GM19193 (cell line): ENCODE data around the gene KIF18A.

Experiments
- POLR2A ChIP-seq: IDR thresholded peaks from 4 replicates; pipeline ENCODE4 v1.6.1; 2011; ENCODE audit not compliant: insufficient read depth, insufficient read length; ENCODE audit errors: extremely low read depth

The KIF18A gene

GRCh38 chr11:27995083-27995482 is 112.9 kb downstream of the KIF18A start:
- no peak for TF ChIP-seq POLR2A

DNA sequence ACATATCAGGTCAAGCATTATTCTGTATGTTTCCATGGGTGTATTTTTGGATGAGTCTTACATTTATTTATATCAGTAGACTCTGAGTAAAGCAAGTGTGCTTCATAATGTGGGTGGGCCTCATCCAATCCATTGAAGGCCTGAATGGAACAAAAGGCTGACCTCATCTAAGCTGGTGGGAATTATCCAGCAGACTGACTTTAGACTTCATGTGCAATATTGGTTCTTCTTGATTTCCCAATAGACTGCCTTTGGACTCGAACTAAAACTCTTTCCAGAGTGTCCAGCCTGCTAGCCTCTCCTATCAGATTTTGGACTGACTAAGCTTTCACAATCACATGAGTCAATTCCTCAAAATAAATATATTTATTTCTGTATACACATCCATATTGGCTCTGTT is 116.2 kb downstream of the KIF18A start:
- TF ChIP-seq POLR2A, result no peak

- TF ChIP-seq POLR2A, result no peak
These were observed 130.4 kb downstream of the KIF18A start for GRCh38 chr11:27977527-27977926.

DNA sequence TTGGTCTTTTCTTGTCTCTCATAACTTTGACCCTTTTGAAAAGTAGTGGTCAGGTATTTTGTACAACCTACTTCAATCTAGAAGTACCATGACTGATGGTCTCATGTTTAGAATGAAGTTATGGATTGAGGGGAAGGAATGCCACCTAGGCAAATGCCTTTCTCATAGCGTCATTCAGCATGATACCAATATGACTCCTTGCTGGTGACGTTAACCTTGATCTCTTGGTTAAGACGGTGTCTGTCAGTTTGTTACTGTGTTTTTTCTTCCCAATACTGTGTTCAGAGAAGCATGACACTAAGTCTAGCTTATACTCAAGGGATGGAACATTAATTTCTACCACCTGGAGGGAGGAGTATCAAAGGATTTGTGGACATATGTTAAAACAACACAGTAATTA is 130.9 kb downstream of the KIF18A start:
- TF ChIP-seq POLR2A, result no peak

DNA sequence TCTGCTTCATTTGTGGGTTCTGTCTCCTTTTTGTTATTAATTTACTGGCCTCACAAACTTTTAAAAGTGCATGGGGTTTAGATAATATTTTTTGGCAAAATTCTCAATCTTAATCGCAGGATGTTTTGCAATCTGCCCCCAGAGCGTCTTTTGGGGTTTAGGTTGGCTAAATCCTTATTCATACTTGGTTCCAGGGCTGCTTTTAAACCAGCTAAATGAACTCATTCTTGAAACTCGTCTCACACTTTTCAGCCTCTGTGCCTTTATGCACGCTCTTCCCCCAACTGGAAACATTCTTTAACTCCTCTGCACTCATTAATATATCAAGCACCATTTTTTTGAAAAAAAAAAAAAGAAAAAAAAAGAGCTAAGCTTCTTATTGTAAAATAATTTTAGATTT is 131.7 kb downstream of the KIF18A start:
- TF ChIP-seq POLR2A, result no peak

- no peak for TF ChIP-seq POLR2A
These were observed 134.0 kb downstream of the KIF18A start for GRCh38 chr11:27973851-27974536.

- no peak for TF ChIP-seq POLR2A
These were observed 135.3 kb downstream of the KIF18A start for GRCh38 chr11:27972522-27973170.

- TF ChIP-seq POLR2A, result no peak
These were observed 136.8 kb downstream of the KIF18A start for GRCh38 chr11:27971171-27971570.
